Aorta (tissue), 5 donors: ENCODE results near the gene INO80. TPM values are rescaled to one million over a fixed set of nuclear protein-coding genes. Genes with fewer than 3 reads are reported as not detected.

ENCODE experiments used
- ATAC-seq: fragments of 200-7000 bp; cut with Tn5 transposase; one replicate; pipeline ENCODE4 v1.9.1; 2022; ENCODE audit warnings: moderate library complexity; ENCODE audit not compliant: low FRiP score
- DNase-seq, 2 donors: peaks; one replicate each; pipeline ENCODE4 v3.0.0-alpha.2; 2020
- H3K27ac ChIP-seq, 2 donors: one replicate each; pipeline ENCODE4 v1.5.1; 2013; ENCODE audit warnings: low read length in 2 of 2, mild to moderate bottlenecking in 2 of 2, moderate library complexity in 2 of 2, control low read depth in 1 of 2, inconsistent platforms in 1 of 2, low read depth in 1 of 2
- H3K27me3 ChIP-seq, 2 donors: one replicate each; pipeline ENCODE4 v1.6.1; 2013; ENCODE audit warnings: control low read depth in 1 of 2, low read length in 1 of 2, mild to moderate bottlenecking in 1 of 2, moderate library complexity in 1 of 2; ENCODE audit not compliant: insufficient read depth in 2 of 2, control insufficient read depth in 1 of 2
- H3K36me3 ChIP-seq, 2 donors: one replicate each; pipeline ENCODE4 v1.6.1; 2013; ENCODE audit warnings: control low read depth in 1 of 2, low read length in 1 of 2, mild to moderate bottlenecking in 1 of 2; ENCODE audit not compliant: insufficient read depth in 2 of 2, control insufficient read depth in 1 of 2
- H3K4me1 ChIP-seq, 2 donors: one replicate each; pipeline ENCODE4 v1.6.1; 2013; ENCODE audit warnings: low read length in 2 of 2, control low read depth in 1 of 2, mild to moderate bottlenecking in 1 of 2, moderate library complexity in 1 of 2; ENCODE audit not compliant: insufficient read depth in 2 of 2, control insufficient read depth in 1 of 2
- H3K4me3 ChIP-seq, 2 donors: one replicate each; pipeline ENCODE4 v1.5.1; 2013; ENCODE audit warnings: low read length in 2 of 2, control low read depth in 1 of 2, mild to moderate bottlenecking in 1 of 2
- H3K9me3 ChIP-seq: one replicate; pipeline ENCODE4 v1.6.1; 2013; ENCODE audit warnings: mild to moderate bottlenecking, low read length; ENCODE audit not compliant: control insufficient read depth
- WGBS, 2 donors: extraction: QIAGEN DNeasy Blood & Tissue Kit; methylation state at CpG; one replicate each; pipeline ENCODE4 v1.1.7; 2013; 5-methylcytosine and 5-hydroxymethylcytosine counted together
- intact Hi-C, 2 donors: fragments of 100-400 bp; cut with DNase I; formaldehyde crosslinking; loops; one replicate each; pipeline versions ENCODE4 v1.14.2 to v1.15.0; 2022
- polyA plus RNA-seq, 2 donors: library from polyadenylated mRNA; stranded (reverse); fragments of 200-250 nt; gene quantifications; one replicate each; pipeline ENCODE4 v1.2.3, GENCODE V29; 2013
- total RNA-seq, 2 donors: library from RNA; stranded (reverse); fragmentation: NEBNext Ultra II Directional; extraction: Animal tissue kit (Norgen Biotek cat#: 25700); gene quantifications; one replicate each; pipeline ENCODE4 v1.2.1, GENCODE V29; 2021
- donor health status: healthy with polysubstance abuse.
- donor health status: Bipolar disorder and iron deficiency.
- donor health status: DM: no; HTN: no; CAD: no.
- donor health status: DM: no; HTN: no; CAD: no.
- donor health status: DM: yes; HTN: yes; CAD: no.

INO80 gene
- total and polyA plus RNA-seq, 4 donors, result 6.5 to 25.1 (median 15.4) TPM

DNA sequence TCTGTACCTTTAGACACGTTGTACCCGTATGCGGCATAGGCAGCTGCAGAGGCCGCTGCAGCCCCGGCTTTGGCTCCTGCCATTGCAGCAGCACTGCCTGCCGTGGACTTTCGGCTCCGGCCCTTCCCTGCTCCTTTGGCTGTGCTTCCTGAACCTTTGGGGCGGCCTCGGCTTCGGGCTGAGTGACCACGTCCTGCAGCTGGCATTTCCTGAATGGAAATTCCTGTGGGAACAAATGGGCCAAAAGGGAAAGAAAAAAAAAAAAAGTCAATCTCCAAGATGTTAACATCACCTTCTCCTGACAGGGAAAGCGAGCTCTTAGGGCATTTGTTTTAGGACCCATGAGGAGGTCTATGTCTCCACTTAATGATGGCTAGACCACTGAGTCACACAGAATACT is 133.2 kb downstream of the INO80 start:
- peak; percentile 63 for ATAC-seq
- H3K4me1 ChIP-seq, result peaks cover 7 to 8% of the 10 kb centered on the region in 2 donors
- H3K27me3 ChIP-seq, result no peaks in the 10 kb centered on the region
- intact Hi-C loops, result loop anchor here (2.0 to 5.0 kb wide), 2 partner anchors 34 to 36 kb away; no protein-coding TSS in a partner anchor
- H3K9me3 ChIP-seq, result no peaks in the 10 kb centered on the region
- WGBS, 2 donors, result 5 to 8% methylated on average over 13 of the region's 13 CpGs
- H3K4me3 ChIP-seq, result no peak overlapping the region
- H3K36me3 ChIP-seq, result peaks cover 2 to 12% of the 10 kb centered on the region in 2 donors
- peak overlapping the region; percentile 72 to 84 for H3K27ac ChIP-seq
- DNase-seq, result peak; percentile 88 to 90

- Histone ChIP-seq H3K27ac (no peak overlapping the region), H3K36me3 (peaks cover 0 to 12% of the 10 kb centered on the region in 2 donors)
Measured at GRCh38 chr15:40981186-40981585, 134.9 kb downstream of the INO80 start.

GRCh38 chr15:40978562-40978961 is 137.5 kb downstream of the INO80 start:
- DNase-seq, result no peak
- no peak for ATAC-seq
- no peaks in the 10 kb centered on the region for H3K27me3 ChIP-seq
- no peaks in the 10 kb centered on the region for H3K9me3 ChIP-seq
- WGBS, 2 donors, result 97 to 98% methylated on average over 4 of the region's 4 CpGs
- peaks cover 2 to 12% of the 10 kb centered on the region in 2 donors for H3K4me1 ChIP-seq
- intact Hi-C loops, result no loop called here
- H3K36me3 ChIP-seq, result peaks cover 0 to 8% of the 10 kb centered on the region in 2 donors
- H3K4me3 ChIP-seq, result no peak overlapping the region
- no peak overlapping the region for H3K27ac ChIP-seq

More at GRCh38 chr15:40981186-40981585, 134.9 kb downstream of the INO80 start:
- no peaks in the 10 kb centered on the region for H3K9me3 ChIP-seq
- peaks cover 8 to 9% of the 10 kb centered on the region in 2 donors for H3K4me1 ChIP-seq
- no peaks in the 10 kb centered on the region for H3K27me3 ChIP-seq
- ATAC-seq (no peak), DNase-seq (no peak)
- H3K4me3 ChIP-seq, result no peak overlapping the region
- 12 to 23% methylated on average over 3 of the region's 3 CpGs for WGBS, 2 donors
- intact Hi-C loops, result loop anchor here in 1 of 2 donors (5.0 kb wide), 1 partner anchor 36 kb away; no protein-coding TSS in a partner anchor

- ATAC-seq, result no peak
- peaks cover 2 to 11% of the 10 kb centered on the region in 2 donors for H3K4me1 ChIP-seq
- intact Hi-C loops, result no loop called here
Measured at GRCh38 chr15:40978141-40978540, 137.9 kb downstream of the INO80 start.

DNA sequence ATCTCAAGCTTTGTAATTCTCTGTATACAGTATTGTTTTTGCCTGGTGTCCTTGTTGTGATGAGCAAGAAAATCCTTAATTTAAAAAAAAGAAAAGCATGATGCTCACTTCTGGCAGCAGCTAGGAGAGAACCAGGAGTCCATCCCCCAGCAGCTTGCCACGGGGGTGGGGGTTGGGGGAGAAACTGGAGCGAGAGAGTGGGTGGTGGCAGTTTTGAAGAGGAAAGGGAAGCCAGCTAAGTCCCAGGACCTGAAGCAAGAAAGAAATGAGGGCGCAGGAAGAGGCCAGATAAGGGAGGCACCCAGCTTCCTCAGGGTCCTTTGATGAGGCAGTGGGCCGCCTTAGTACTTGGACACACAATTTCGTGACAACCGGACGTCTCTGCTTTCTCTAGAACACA is 139.3 kb downstream of the INO80 start:
- Histone ChIP-seq H3K27me3 (no peaks in the 10 kb centered on the region), H3K27ac (peak overlapping the region in 1 of 2 donors; percentile 95), H3K9me3 (no peaks in the 10 kb centered on the region), H3K4me3 (no peak overlapping the region), H3K36me3 (peaks cover 0 to 8% of the 10 kb centered on the region in 2 donors), H3K4me1 (peaks cover 1 to 9% of the 10 kb centered on the region in 2 donors)
- intact Hi-C loops, result no loop called here
- DNase-seq (no peak), ATAC-seq (no peak)
- WGBS, 2 donors, result 60 to 64% methylated on average over 7 of the region's 7 CpGs

More at GRCh38 chr15:40978141-40978540, 137.9 kb downstream of the INO80 start:
- 69% methylated on average over 2 of the region's 2 CpGs for WGBS, 2 donors
- Histone ChIP-seq H3K4me3 (no peak overlapping the region), H3K36me3 (peaks cover 0 to 8% of the 10 kb centered on the region in 2 donors), H3K27ac (no peak overlapping the region), H3K27me3 (no peaks in the 10 kb centered on the region), H3K9me3 (no peaks in the 10 kb centered on the region)
- DNase-seq, result no peak

- no peak for ATAC-seq
- Histone ChIP-seq H3K4me3 (no peak overlapping the region), H3K4me1 (peaks cover 0 to 6% of the 10 kb centered on the region in 2 donors), H3K27ac (no peak overlapping the region), H3K9me3 (no peaks in the 10 kb centered on the region), H3K36me3 (peaks cover 0 to 4% of the 10 kb centered on the region in 2 donors), H3K27me3 (no peaks in the 10 kb centered on the region)
- DNase-seq, result no peak
- intact Hi-C loops, result loop anchor here in 1 of 2 donors (2.0 kb wide), 1 partner anchor 44 kb away; no protein-coding TSS in a partner anchor
- 28 to 31% methylated on average over 4 of the region's 4 CpGs for whole genome bisulfite sequencing, 2 donors
Measured at GRCh38 chr15:40974879-40975278, 141.2 kb downstream of the INO80 start.

DNA sequence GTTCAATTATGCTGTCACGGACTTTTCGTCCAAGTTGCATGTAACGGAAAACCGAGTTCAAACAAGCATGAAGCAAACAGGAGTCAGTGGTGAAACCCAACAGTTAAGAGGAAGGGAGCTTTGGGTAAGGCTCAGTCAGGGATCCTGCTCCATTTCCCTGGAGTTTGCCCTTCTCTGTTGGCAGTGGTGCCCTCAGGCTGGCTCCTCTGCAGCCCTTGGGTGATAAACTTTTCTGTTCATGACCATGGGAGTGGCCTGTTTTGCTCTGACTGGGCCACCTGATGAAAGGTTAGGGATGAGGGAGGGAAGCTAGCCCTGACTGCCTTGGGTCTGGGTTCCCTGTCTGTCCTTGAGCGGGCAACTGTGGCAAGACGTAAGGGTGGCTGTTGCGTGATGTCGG is 146.7 kb downstream of the INO80 start:
- DNase-seq (no peak), ATAC-seq (no peak)
- no peak overlapping the region for H3K4me3 ChIP-seq
- H3K9me3 ChIP-seq, result no peaks in the 10 kb centered on the region
- WGBS, 2 donors, result 88 to 94% methylated on average over 8 of the region's 8 CpGs
- no peaks in the 10 kb centered on the region for H3K27me3 ChIP-seq
- intact Hi-C loops, result no loop called here
- H3K36me3 ChIP-seq, result no peaks in the 10 kb centered on the region
- no peaks in the 10 kb centered on the region for H3K4me1 ChIP-seq
- no peak overlapping the region for H3K27ac ChIP-seq

DNA sequence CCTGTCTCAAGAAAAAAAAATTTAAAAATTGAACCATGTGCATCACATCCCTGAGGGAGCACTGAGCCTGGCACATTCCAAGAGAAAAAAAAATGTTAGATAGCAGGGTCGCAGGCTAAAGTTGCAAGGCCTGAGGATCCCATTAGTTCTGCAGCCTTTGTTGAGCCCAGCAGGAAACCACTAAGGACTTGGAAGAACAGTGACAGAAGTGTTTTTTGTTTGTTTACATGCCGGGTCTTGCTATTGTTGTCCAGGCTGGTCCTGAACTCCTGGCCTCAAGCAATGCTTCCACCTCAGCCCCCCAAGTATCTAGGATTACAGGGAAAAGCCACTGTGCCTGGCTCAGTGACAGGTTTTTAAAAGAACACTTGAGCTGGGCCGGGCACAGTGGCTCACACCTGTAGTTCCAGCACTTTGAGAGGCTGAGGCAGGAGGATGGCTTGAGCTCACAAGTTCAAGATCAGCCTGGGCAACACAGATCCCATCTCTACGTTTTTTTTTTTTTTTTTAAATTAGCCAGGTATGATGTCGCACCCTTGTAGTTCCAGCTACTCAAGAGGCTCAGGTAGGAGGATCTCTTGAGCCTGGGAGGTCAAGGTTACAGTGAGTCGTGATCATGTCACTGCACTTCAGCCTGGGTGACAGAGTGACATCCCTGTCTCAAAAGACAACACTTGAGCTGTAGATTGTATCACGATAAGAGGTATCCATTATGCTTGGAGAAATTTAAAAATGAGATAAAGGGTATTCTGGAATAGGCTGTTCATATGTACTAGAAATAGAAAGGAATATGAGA is 147.6 kb downstream of the INO80 start:
- H3K4me3 ChIP-seq, result no peak overlapping the region
- ATAC-seq, result no peak
- no peaks in the 10 kb centered on the region for H3K36me3 ChIP-seq
- H3K9me3 ChIP-seq, result no peaks in the 10 kb centered on the region
- no peak for DNase-seq
- H3K27me3 ChIP-seq, result no peaks in the 10 kb centered on the region
- H3K4me1 ChIP-seq, result no peaks in the 10 kb centered on the region
- 80 to 81% methylated on average over 7 of the region's 7 CpGs for WGBS, 2 donors
- intact Hi-C loops, result no loop called here
- no peak overlapping the region for H3K27ac ChIP-seq

DNA sequence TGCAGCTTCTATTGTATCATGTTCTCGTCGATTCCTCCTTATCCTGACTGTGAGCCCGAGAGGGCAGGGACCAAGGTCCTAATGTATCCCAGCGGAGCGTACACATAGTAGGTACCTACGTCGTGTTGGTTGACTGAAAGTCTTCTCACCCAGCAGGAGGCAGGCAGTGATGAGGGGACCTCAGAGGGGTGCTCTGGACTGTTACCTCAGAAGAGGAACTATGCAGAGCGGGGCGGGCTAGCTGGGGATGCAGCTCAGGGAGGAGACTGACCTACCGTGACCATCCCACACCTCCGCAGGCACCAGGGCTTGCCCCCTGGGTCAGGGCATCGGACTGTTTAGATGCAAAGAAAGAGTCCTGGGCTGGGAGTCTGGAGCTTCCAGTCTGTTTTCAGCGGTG is 151.4 kb downstream of the INO80 start:
- ATAC-seq, result no peak
- H3K27ac ChIP-seq, result no peak overlapping the region
- DNase-seq, result peak in 1 of 2 donors; percentile 72
- no peaks in the 10 kb centered on the region for H3K9me3 ChIP-seq
- no peaks in the 10 kb centered on the region for H3K36me3 ChIP-seq
- H3K4me1 ChIP-seq, result no peaks in the 10 kb centered on the region
- no peaks in the 10 kb centered on the region for H3K27me3 ChIP-seq
- WGBS, 2 donors, result 88% methylated on average over 13 of the region's 13 CpGs
- no peak overlapping the region for H3K4me3 ChIP-seq
- intact Hi-C loops, result no loop called here
